Stimulated activated CD4-positive, alpha-beta T cell treated with anti-CD3 and anti-CD28 coated beads, TNF-alpha, amount 100 ng/mL, for 1 hour (primary cell): Measurements from ENCODE around the gene RAPGEF1.

Experiments used
- DNase-seq, 3 donors: peaks; one replicate each; pipeline ENCODE4 v3.0.0-alpha.2; 2020; ENCODE audit warnings: low read depth in 3 of 3, low spot score in 1 of 3

RAPGEF1 gene

DNA sequence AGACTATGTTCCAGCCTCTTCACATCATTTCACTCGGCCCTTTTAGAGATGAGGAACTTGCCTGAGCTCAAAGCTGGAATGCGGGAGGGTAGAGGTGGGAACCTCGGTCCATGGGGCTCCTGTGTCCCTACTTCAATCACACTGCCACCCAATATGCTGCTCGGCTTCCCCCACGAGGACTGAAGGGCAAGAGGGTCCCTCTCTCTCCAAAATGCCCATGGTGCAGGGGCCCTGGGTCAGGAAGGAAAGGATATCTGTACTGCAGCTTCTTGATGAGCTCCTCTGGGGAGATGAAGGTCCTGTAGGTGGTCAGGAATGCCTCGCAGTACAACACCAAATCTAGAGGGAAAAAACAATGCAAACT lies 148.0 kb downstream of the RAPGEF1 start:
- no peak for DNase-seq

DNA sequence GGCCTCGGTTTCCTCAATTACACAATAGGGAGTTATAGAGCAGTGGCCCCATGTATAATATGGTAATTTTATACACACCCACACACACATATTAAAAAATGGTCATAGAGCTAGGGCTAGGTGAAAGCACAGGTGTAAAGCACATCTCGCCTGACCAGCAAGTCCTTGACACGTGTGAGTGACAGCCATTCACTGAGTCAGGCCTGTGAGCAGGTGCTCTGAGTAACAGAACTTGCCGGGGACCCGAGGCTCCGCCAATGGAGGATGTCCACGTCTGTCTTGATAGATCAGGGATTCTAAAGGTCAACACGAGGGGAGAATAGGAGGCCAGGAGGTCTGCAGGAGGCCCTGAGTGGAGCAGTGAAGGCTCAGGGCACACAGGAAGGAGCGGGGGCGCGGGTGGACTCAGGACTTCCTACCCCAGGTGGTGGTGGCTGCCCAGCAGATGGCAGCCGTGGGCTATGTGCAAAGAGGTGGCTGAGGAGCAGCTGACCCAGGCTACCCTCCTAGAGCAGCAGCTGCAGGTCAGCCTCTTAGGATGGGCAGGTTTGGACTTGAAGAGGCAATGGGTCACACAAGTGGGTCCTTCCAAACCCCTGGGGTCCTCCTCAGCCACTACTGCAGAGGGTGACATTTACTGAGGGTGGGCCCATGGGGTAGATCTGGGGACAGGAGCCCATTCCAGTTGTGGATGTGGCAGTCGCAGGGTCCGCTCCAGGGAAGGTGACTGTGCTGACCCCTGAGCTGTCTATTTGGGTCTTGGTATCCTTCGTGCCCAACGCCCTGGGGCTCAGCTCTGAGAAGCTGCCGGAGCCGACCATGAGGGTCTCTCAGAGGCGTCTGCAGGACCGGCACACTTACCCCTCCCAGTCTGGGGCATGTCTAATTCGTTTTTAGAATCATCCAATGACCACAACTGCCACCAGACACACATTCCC lies 148.7 kb downstream of the RAPGEF1 start:
- DNase-seq = peak; percentile 52 to 66 (median 59)

DNA sequence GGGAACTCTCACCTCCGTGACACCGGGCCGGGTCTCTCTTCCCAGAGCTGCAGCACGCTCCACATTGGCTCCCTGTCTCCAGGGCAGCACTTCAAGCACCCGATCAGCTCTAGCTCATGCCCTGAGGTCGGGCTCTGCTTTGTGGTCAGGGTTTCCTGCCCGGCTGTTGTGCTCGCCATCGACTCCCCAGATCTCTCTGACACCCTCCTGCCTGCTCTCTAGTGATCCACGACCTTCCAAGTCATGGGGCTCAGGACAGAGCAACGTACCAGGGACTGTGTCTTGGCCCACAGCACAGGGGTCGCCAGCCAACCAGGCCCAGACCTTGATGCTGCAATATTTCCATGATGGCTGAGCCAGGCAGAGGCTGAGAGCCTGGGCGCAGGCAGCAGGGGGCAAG lies 149.4 kb downstream of the RAPGEF1 start:
- DNase-seq = no peak

DNA sequence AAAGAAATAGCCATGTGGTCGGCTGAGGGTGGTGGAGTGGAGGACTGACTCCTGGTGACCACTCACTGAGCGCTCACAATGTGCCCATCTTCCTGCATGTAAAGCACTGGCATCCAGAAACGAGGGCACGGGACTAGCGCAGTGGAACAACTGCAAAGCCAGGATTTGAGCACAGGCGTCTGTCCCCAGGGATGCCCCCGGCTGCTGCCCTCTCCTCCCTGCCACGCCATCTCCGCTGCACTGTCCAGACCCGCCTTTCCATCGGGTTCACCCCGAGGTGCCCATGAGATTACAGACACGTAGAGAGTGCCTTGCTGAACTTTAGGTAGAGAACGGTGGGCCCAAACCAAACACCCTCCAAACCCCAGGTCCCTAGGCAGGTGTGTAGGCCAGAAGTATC lies 149.9 kb downstream of the RAPGEF1 start:
- DNase-seq = no peak

DNA sequence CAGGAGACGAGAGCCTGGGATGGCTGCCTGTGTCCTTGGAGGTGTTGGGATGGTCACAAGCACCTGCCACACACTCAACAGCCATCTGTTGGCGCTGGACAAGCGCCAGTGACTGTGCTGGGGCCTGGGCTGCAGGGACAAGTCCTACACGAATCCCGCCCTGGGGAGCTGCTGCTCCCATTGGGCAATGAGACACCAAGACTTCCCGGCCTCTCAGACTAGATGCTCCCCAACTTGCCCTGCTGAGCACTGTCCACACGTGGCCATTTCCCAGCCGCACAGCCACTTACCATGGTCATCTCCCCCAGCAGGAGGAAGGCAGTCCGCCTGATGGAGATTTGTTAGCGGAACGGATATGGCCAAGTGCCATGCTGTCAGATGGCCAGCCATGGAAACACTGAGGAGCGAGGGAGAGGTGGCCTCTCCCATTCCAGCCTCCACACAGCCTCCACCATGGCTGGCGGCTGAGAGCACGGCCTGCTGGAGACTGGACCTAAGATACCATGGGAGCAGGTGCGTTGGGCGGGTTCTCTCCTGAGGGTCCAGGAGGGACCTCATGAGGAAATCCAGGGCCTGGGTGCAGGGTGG lies 150.7 kb downstream of the RAPGEF1 start:
- DNase-seq = no peak

DNA sequence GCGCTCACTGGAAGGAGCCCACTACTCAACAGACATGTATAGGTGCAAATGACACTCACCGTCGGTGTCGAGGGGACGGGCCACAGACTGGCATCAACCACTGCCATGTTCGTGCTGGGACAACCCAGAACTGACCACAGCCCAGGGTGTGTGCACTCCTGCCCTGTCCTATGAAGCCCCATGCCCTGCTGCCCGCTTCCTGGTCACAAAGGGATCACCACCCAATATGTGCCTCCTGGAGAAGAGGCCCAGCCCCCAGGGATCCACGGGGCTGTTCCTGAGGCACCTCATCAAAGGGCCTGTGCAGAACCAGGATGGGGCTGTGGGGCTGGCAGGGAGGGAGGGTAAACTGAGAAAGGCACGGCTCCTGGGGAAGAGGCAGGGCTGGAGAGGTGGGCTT lies 151.5 kb downstream of the RAPGEF1 start:
- DNase-seq = no peak

DNA sequence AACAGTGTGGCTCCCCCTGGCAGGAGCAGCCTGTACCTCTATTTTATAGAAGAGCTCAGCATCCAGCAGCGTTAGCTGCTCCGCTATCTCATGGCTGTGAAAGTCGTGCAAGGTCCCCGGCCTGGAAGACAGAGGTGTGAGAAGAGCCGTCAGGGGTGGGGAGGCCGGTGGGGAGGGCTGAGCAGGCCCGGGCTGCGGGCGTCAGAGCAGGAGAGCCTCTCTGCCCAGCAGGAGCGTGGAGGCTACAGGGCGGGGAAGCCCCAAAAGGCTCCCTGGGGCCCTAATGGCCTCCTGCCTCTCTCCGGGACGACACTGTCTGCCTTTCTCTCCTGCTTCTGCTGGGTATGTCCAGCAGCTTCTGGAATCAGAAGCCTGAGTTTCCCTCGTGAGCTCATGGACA lies 152.0 kb downstream of the RAPGEF1 start:
- DNase-seq = no peak

DNA sequence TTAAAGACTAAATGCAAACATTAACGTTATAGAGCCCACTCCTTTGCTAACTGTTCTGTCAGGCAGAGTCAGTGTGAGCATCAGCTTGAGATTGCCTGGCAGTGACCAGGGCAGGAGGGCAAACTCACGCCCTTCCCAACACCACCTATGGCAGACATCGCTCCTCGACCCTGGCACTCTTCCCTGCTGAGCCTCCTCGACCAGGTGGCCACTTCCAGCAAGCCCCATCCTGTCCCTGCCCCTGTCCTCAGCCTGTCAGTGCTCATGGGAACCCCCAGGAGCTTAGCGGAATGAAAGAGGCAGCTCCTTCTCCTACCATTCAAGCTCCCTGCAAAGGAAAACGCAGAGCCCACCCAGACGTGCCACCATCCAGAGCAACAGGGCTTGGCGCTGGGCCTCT lies 152.5 kb downstream of the RAPGEF1 start:
- no peak for DNase-seq

DNA sequence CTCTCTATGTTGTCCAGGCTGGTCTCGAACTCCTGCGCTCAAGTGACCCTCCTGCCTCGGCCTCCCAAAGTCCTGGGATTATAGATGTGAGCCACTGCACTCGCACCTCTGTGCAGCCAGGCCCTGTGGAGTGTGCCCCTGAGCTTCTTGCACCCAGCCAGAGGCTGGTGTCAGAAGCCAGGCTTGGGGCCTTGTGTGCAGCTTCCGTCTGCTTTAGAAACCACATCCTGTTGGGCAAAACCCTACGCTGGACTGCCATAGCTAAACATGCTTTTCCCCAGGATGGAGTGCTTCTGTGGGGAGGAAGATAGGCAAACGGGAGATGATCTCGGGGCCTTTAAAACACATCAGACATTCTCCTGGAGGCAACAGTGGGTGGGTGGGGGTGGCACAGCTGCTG lies 154.5 kb downstream of the RAPGEF1 start:
- DNase-seq = peak in 2 of 3 donors; percentile 20 to 30

DNA sequence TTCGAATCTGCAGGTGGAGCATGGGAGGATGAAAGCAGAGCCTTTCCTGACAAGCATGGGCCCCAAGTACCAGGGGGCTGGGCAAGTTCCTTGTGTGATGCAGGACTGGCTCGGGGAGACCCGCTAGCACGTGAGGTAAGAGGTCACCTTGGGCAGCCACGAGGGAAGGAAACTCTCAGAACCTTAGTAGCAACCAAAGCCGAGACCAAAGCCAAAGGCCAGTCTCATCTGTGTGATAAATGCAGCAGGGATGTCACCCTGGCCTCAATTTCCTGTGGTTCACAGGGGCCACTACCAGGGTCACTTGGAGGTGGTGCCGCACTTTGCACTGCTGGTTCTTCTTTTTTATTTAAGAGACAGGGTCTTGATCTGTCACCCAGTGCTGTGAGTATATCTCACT lies 155.0 kb downstream of the RAPGEF1 start:
- DNase-seq = no peak

DNA sequence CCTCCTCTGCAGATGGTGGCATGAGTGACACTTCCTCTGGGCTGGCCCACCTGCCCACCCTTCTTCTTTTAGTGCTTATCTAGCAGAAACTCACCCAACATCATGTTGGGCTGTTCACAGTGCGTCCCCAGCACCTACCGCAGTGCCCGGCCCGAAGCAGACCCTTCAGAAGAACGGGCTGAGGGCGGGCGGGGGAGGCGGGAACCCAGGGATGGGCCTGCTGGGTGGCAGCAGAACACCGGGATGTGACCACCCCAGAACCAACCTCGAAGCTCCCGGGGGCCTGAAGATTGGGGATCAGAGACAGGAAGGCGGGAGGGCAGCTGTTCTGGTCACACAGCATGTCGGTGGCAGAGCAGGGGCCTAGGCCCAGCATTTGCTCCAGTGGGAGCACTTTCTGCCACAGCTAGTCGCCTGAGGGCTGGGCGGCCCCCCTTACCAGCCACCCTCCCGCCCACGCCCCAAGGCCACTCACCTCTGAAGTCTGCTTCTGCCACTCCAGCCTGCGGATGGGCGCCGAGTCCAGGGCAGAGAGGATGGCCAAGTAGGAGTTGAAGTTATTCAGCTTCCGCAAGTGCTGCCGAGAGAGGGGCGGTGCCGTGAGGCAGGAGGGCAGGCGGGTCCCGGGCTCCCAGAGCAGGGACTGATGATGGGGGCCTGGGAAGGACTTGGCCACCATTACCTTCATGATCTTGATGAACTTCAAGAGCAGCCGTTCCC lies 155.9 kb downstream of the RAPGEF1 start:
- no peak for DNase-seq

DNA sequence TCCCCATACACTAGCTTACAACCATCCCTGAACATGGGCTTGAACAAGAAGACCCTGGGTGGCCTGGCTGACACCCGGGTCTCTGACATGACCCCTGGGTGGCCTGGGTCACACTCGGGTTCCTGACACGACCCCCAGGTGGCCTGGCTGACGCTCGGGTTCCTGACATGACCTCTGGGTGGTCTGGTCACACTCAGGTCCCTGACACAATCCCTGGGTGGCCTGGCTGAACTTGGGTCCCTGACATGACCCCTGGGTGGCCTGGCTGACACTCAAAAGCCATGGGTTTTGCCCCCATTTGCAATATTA lies 156.6 kb downstream of the RAPGEF1 start:
- no peak for DNase-seq

DNA sequence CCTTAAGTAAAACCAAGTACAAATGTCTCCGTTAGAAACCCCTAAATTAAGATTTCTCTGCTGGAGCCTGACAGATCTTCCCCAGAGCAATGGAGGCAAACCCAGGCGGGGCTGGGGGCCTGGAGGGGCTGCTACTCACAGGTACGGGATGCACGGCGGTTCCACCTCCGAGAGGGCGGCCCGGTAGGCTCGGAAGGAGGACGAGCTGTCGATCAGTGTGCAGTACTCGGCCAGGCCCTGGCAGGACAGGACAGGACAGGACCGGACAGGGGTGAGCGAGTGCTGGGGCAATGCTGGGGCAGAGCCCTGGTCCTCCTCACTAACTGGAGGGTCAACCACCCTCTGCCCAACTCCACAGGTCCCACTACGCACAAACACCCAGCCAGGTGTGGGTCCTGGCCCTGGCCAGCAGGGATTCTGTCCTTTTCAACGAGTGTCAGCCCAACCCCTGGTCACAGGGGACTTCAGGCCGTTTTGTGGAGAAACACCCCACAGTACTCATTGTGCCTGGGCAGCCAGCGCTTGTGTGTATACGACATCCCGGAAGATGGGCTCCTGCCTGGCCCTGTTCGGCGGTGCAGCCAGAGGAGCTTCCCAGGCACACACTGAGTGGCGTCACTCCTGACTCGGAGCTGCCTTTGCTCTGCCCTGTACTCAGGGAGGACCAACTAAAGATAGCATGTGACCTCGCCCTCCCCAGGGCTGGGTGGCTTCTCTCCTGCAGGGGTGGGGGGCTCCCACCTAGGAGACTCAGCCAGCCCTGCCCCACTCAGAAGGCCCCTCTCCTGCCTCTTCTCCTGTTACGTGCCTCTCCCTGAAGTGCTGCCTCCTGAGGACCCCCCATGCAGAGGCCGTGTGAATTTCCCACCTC lies 157.2 kb downstream of the RAPGEF1 start:
- DNase-seq = no peak

DNA sequence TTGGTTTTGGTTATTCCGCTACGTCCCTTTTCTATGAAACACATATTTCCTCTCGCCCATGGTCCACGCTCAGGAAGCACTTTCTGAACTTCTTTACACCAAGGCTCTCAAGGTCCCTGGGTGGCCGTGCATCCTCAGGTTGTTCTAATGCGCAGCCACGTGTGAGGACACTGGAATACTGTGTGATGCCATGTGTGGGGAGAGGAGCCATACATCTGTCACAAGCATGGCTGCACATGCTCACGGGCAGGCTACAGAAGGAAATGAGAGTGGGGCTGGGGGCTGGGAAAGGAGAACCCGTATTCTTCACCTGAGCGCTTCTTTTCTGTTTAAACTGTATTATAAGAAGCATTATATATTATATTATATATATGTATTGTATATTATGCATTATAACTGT lies 157.8 kb downstream of the RAPGEF1 start:
- DNase-seq = no peak

DNA sequence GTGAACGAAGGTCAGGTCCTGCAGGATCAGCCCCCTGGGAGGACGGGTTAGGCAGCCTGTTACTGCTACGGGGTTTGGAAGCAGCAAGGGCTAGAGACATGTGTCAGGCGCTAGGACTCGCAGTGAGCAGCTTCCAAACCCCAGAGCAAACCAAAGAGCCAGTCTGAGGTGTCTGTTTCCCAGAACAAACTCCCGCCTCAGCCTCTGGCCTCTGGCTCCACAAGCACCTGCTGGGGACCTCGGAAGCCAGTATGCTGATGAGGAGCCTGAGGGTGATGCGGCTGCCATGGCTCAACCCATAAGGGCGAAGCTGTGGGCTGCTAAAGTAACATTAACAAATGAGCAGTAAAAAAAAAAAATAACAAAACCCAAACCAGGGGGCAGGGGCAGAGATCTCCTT lies 159.5 kb downstream of the RAPGEF1 start:
- DNase-seq = no peak

DNA sequence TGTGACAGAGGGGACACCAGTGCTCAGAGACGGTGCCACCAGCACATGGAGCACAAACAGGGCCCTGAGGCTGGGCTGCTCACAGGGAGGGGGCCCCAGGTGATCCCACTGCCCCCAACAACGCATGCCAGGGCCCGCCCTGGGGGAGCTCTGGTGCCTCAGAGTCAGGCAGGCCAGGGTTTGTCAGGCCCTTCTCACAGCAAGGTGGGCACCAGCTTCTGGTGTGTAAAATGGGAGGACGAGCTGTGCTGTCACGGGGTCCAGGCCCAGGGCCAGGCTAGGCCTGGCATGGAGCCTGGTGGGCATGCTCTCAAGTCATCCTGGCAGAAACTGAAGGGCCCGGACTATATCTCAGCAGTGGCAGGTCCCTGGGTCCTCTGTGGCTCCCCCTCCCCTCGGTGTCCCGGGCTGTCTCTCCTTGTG lies 160.1 kb downstream of the RAPGEF1 start:
- no peak for DNase-seq

DNA sequence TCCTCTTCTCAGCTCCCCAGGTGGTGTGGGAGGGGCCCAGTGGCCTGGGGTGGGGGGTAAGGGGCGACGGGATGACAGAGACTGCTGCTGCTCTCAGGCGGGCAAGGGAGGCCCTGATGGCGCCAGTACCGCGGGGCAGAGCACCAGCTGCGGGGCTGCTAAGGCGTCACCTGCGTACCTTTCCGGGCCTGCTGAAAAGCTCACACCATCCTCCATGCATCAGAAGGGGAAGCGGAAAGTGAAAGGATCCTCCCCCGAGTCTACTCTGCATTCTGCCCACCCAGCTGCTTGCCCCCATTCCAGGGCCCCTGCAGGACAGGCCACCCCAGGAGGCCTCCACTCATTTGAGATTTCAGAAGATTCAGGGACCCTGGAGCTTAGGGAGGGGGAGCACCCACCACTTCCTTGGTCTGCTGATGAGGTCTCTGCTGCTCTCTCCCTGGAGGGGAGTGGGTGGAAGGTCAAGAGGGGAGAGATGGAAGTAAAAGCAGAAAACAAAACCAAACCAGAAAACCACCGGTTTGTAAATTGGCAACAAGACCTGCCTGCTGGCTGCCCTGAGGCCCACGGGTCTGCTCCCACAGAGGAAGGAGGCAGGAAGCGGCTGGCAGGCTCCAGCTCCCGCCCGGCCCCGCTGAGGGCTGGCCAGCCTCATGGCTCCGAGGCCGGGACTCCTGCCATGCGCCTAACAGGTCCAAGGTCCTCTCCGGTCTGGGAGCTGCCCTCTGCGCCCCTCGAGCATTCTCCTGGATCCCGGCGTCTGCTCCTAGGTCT lies 161.0 kb downstream of the RAPGEF1 start:
- peak in 2 of 3 donors; percentile 14 to 17 for DNase-seq

DNA sequence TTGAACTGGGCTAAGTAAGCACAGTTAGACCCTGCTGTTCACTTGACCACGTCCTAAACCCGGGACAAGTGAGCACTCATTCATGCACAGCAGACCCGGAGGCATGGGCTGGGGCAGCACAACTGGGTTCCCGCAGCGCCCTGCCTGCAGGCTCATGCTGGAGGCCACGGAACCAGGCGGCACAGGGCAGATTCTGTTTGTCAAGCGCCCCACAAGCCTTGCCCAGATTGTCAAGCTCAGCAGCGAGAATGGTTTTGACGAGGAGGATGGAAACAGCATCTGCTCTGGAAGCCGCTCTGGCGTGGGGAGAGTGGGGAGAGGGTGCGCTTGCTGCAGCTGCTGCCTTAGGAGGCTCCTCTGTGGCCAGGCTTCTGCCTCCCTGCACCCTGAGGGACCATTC lies 161.9 kb downstream of the RAPGEF1 start:
- no peak for DNase-seq

DNA sequence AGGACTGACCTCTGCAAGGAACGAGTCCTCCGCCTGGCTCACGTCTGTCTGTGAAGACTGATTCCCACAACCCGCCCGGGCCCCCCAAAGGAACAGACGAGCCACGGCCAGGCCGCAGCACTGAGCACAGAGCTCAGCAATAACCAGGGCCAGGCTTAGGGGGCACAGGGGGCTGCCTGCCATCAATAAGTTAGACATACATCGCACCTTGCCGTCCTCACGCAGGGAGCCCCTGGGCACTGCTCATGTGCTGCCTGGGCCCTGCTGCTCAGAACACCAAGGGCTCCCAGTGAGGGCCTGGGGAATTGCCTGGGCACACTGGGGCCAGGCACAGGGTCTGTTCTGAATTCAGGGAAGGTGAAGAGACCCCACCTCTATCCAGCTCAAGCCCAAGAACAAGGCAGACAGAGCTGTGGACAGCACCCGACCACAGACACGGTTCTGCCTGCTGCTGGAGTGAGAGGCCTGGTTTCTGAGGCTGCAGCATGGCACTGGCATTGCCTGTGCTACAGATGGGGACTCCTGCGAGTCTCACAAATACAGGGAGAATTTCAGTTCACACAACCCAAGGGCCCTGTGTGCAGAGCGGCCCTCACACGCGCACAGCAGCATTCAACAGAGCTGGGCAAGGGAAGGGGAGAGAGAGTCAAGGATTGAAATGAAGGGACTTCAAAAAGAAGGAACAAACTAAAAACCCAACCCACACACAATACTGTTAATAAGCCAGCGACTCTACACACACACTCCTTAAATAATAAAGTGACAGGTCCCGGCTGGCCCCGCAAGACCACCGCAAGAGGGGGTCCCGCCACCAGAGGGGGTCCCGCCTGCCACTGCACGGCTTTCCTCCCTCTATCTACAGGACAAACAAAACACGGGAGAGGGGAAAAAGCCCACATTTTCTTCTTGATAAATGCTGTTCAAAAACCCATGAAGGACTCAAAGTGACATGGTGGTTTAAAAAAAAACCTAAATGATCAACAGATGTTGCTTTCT lies 162.6 kb downstream of the RAPGEF1 start:
- no peak for DNase-seq
